ENCODE data around the gene DTX3.

Gene DTX3

GRCh38 chr12:57620936-57621496 is 16.4 kb downstream of the DTX3 start:
- DNase-seq: no peak

- peak; percentile 58 for DNase-seq
Measured at GRCh38 chr12:57621497-57622292, 17.1 kb downstream of the DTX3 start.

GRCh38 chr12:57622293-57623245 is 17.9 kb downstream of the DTX3 start:
- DNase-seq: no peak

DNA sequence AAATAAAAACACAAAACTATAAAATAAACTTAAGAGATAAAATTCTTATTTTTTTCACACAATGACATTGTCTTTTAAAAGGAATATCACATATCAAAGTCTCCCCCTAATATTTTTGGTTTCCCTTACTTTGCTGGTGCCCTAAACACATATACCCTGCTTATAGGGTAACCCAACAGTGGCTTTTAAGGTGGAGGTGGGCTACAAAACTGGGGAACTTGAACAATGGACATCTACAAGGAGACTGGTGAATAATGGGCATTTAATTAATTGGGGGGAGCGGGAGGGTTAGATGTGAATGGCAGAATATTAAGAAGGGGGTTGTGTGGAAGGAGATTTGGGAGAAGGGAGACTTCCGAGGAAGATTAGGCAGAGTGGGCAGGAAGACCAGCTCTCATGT is 18.8 kb downstream of the DTX3 start:
- no peak for DNase-seq

- DNase-seq: no peak
Measured at GRCh38 chr12:57623811-57624390, 19.3 kb downstream of the DTX3 start.

DNA sequence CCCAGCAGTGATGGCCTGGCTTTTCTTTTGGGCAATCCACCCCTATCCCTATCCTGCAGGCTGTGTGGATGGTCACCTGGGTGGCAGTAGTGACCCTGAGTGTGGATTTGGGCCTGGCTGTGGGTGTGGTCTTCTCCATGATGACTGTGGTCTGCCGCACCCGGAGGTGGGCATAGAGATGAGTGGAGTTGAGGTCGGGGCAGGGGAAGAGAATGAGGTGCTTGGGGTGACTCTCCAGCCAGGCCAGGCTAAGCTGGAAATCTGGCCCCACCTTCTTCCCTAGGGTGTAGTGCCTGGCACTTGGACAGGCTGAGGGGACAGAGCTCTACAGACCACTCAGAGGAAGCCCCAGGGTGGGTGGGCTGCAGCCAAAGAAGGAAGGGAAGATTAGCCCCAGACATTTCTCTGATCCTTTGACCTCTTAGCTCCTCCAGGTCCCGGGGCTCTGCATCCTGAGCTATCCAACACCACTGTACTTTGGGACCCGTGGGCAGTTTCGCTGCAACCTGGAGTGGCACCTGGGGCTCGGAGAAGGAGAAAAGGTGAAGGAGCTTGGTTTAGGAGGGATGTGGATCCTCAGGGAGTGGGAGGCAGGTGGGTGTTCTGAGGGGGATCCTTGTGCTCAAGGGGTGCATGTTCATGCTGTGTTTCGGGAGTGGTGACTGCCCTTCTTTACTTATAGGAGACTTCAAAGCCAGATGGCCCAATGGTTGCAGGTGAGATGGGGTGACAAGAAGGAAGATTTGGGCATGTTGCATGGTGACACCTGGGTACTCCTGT is 20.0 kb downstream of the DTX3 start:
- no peak for DNase-seq

GRCh38 chr12:57625261-57626032 is 20.8 kb downstream of the DTX3 start:
- DNase-seq: no peak

DNA sequence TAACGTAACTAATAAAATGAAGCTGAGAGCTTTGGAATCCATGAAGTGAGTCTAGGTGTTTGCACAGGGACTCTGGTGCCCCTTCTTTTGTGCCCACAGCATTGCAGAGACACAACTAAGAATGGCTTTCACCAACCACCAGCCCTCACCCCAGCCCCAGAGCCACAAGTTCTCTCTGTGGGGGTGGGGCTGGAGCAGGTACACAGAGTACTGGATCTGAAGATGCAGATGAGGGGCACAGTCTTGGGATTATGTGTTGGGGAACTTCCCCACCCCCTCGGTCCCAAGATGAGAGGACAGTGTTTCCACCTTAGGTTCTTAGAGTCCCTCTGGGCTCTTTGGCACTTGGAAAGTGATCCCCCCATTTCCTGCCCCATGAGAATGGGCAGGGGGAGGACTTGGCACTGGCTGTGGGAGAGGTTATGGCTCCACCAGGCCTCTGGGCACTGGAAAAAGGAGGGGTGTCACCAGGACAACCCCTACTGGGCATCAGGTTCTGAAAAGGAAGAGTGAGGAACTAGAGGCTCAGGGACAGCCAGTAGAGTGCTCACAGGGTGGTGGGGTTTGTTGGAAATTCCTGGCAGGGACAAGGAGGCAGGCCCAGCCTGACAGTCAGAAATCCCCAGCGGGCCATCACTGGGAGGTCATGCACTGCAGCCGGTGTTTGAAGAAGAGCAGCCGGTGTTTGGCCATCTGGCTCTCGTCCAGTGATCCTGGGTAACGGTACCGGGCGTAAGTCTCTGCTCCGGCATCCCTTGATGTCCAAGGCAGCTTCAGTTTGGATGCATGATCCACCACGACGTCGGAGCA is 21.7 kb downstream of the DTX3 start:
- DNase-seq: no peak

DNA sequence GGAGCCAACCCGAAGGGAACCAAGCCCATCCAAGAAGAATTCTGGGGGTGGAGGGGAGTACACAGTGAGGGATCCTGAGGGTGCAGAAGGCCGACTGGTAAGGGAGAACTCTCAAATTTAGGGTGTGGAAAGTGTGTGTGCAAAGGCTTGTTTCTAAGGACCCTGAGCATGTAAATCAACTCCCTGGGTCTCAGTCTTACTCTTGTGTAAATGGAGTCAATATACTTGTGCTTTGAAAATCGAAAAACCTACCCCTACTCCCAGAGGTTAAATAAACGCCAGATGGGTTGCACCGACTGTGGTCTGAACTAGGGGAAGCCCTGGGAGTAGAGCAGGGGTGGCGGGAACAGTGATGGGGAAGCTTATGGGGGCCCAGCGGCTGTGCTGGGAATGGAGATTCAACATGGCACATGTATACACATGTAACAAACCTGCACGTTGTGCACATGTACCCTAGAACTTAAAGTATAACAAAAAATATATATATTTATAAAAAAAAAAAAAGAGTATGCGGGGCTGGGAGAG is 22.4 kb downstream of the DTX3 start:
- DNase-seq: no peak

DNA sequence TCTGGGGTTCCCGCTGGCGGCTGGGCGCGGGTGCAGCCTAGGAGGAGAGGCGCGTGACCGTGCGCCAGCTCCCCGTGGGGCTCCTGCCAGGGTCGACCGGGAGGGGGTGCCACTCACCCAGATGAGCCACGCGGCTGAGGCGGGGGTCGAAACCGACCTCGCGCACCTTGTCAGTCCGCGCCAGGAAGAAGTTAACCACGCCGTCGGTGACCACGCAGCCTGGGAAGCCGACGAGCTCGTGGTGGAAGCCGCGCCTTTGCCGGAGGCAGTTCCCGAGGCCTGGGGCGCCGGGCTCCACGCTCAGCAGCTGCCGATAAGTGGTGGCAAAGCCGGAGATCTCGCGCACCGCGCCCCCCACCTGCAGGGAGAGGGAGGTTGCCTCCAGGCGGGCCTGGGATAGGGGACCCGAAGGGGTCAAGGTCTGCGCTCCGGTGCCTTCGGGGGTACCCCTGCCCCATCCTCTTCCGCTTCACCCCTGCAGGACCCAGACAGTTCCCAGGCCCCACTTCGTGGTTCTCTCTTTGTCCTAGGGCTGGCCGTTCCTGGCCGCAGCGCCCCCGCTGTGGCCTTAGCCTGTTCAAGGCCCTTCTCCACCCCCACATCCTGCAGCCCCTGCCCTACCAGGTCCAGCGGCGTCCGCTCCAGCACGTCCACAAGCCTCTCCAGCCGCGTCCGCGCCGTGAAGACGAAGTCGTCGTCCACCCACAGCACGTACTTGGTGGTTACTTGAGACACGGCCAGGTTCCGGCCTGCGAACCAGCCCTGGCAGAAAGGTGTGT is 23.1 kb downstream of the DTX3 start:
- no peak for DNase-seq

DNA sequence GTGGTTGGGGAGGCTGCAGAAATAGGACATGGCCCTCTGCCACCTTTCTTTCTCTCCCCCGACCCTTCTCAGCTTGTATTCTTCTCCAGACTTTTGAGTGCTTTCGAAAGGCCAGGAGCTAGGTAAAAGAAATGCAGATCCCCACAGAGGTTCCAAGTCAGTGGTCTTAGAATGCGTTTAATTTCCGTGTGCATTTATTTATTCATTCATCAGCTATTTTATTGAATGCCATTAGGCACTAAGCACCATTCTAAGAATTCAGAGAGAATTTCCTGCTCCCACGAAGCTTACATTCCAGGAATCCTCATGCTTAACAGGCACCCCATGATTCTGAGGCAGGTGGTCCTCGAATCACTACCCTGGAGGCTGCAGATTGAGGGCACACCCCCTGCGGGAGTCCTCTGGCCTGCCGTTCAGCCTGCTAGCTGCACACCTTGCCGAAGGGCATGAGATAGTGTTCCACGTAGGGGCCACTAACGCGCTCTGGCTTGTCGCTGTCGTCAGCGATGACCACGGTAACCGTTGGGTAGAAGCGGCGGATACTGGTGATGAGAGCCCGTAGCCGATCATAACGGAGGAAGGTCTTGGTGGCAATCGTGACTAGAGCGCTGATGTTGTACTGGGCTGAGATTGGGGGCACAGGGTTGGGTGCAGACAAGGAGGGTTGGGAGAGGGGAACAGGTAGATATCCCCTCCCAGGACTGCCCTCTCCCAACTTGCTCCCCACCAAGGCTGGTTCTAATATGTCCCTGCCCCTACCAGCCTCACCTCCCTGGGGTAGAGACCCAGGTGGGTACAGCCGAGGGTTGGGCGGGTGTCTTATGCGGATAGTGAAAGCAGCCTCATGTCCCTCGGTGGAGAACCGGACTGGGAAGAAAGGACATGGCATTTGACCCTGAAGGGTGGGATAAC is 23.9 kb downstream of the DTX3 start:
- DNase-seq: no peak

DNA sequence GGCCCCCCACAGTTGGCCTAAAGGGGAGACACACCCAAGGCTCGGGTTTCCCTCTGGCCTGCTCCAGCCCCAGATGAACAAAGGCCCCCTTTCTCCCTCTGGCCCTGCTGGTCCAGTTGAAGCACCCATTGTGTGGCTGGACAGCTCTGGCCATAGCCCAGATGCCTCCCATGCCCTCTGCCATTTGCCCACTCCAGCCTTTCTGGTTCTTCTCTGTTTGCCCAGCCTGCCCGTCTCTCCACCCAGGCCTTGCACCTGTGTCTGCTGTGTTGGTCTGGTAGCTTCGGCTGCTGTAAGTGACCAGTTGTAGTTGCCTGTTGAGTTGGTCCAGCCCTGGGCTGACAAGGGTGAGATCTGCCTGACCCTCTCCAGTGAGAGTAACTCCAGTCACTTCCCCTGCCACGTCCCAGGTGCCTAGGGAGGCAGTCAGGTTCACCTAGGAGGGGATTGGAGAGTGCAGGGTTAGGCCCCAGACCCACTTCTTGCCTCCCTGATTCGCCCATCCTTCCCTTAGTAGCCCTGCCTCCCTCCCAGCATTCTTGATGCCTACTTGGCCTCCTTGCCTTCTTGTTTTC is 25.4 kb downstream of the DTX3 start:
- DNase-seq: no peak

- no peak for DNase-seq
Measured at GRCh38 chr12:57630891-57631433, 26.3 kb downstream of the DTX3 start.

DNA sequence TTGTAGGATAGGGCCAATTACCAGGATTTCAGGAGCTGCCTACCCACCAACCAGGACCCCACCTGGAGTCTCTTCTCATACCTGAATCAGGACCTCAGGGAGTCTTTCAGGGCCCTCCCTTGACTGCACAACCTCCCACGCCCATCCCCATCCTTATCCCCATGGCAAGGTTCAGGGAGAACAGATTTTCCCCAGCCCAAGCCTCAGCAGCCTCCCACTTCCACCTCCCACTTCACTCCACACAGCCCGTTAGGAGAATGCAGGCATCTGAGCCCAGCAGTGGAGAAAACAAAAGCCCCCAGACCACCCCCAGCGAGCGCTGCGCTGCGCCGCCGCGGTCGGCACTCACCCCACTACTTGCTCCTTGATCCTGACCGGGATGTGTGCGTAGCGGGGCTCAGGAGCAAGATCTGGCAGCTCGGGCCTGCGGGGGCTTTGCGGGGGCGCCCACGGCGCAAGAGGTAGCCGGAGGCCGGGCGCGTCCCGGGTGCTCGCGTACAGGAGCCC is 27.0 kb downstream of the DTX3 start:
- DNase-seq: no peak

DNA sequence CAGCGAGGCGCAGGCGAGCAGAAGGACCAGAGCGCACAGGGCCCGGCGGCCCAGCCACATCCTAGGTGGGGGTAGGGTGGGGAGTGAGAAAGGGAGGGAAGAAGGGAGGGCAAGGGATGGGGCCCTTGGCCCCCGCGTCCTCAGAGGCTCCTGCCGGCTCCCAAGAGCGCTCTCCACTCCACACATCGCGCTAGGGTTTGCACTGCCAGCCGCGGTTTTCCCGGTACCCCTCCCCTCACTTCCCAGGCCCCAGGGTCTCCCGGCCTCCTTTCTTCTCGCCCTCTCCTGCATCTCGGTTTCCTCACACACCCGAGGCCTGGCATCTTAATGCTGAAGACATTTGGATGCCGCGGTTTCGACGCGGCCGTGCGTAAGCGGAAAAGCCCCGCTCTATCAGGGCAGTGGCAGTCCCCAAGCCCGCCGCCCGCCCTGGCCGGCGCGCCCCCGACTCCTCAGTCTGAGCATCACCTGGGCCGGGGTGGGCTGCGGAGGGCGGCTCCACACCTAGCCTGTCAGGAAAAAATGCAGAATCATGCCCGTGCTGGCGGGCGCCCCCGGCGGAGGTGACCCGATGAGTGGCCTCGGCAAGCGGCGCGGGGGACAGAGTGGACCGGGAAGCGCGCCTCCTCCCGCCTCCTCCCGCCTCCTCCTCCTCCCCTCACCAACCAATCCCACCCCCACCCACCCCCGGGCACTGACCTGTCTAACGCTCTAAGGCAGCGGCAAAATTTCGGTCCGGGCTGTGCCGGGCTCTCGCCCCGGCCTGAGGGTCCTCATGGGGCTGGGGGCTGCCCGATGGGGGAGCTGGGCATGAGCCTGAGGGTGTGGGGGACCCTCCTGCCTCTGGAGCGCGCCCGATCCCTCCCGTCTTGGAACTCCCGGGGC is 27.7 kb downstream of the DTX3 start:
- DNase-seq: no peak
